Activated CD4-positive, alpha-beta T cell treated with anti-CD3 and anti-CD28 coated beads, Interleukin-2, amount 50 U/mL, for 1 hour (primary cell): ENCODE data around the gene PDE12.

ENCODE experiments used
- DNase-seq: peaks from one replicate; pipeline ENCODE4 v3.0.0-alpha.2; 2020

Gene PDE12

GRCh38 chr3:57555738-57556458 lies at the start of gene PDE12:
TSS of gene PDE12 (plus strand) at chr3:57556274. CDS start at chr3:57556380, 106 bp downstream.
- peak; percentile 77 for DNase-seq

- DNase-seq, result no peak
Measured at GRCh38 chr3:57512166-57512565, 43.9 kb upstream of the PDE12 start.

GRCh38 chr3:57518276-57518915 lies 37.7 kb upstream of the PDE12 start:
- DNase-seq, result no peak

- no peak for DNase-seq
Measured at GRCh38 chr3:57530071-57530608, 25.9 kb upstream of the PDE12 start.

- DNase-seq, result no peak
Measured at GRCh38 chr3:57538465-57538864, 17.6 kb upstream of the PDE12 start.

- no peak for DNase-seq
Measured at GRCh38 chr3:57544181-57545125, 11.6 kb upstream of the PDE12 start, which contains the start of gene DNAH12. TSS of gene DNAH12 (minus strand) at chr3:57544344. CDS start at chr3:57542870, 1,474 bp downstream.

- no peak for DNase-seq
Measured at GRCh38 chr3:57545636-57546268, 10.3 kb upstream of the PDE12 start.

GRCh38 chr3:57546616-57547015 lies 9.5 kb upstream of the PDE12 start:
- no peak for DNase-seq

- DNase-seq, result no peak
Measured at GRCh38 chr3:57555306-57555705, 768 bp upstream of the PDE12 start.

GRCh38 chr3:57556459-57557084 lies 498 bp downstream of the PDE12 start:
- DNase-seq, result peak; percentile 31

- DNase-seq, result peak; percentile 26
Measured at GRCh38 chr3:57557085-57557537, 1.0 kb downstream of the PDE12 start.

GRCh38 chr3:57559526-57559925 lies 3.5 kb downstream of the PDE12 start:
- DNase-seq, result no peak

GRCh38 chr3:57569859-57570450 lies 13.9 kb downstream of the PDE12 start:
- no peak for DNase-seq

- DNase-seq, result no peak
Measured at GRCh38 chr3:57570878-57571277, 14.8 kb downstream of the PDE12 start.

GRCh38 chr3:57572096-57572495 lies 16.0 kb downstream of the PDE12 start:
- no peak for DNase-seq

GRCh38 chr3:57575966-57576626 lies 20.0 kb downstream of the PDE12 start:
- no peak for DNase-seq

GRCh38 chr3:57577801-57578200 lies 21.7 kb downstream of the PDE12 start:
- no peak for DNase-seq

- DNase-seq, result no peak
Measured at GRCh38 chr3:57582474-57583168, 26.5 kb downstream of the PDE12 start.

GRCh38 chr3:57583544-57583943 lies 27.5 kb downstream of the PDE12 start:
- DNase-seq, result no peak

GRCh38 chr3:57586778-57587177 lies 30.7 kb downstream of the PDE12 start:
- no peak for DNase-seq
